WTC11 (cell line): ENCODE results near the gene MT1F. TPM values are rescaled to one million over a fixed set of nuclear protein-coding genes. Genes with fewer than 3 reads are reported as not detected.

Source experiments
- ATAC-seq: fragments of 200-7000 bp; cut with Tn5 transposase; 2 replicates; pipeline ENCODE4 v1.10.0; 2021; ENCODE audit warnings: mild to moderate bottlenecking, moderate library complexity
- CTCF ChIA-PET: fragments of 300-600 bp; sonication (Branson Sonifier 250); formaldehyde crosslinking; loops from one replicate; lab custom pipeline; 2021; ENCODE audit warnings: antibody characterized with exemption; lab: Charles Lee
- POLR2A ChIA-PET: fragments of 350-600 bp; sonication (Branson Sonifier 250); formaldehyde crosslinking; loops from one replicate; lab custom pipeline; 2021; ENCODE audit warnings: antibody characterized with exemption; lab: Charles Lee
- DNase-seq: peaks from one replicate; pipeline ENCODE4 v3.0.0; 2021; ENCODE audit warnings: low spot score
- H3K27ac Mint-ChIP-seq: 2 replicates; pipeline ENCODE4 v1.8.0; 2021; ENCODE audit warnings: mixed read lengths
- H3K27me3 Mint-ChIP-seq: 2 replicates; pipeline ENCODE4 v1.8.0; 2021; ENCODE audit warnings: low read depth, mild to moderate bottlenecking, moderate library complexity, mixed read lengths
- H3K36me3 Mint-ChIP-seq: 2 replicates; pipeline ENCODE4 v1.8.0; 2021; ENCODE audit warnings: mixed read lengths
- H3K4me1 Mint-ChIP-seq: 2 replicates; pipeline ENCODE4 v1.8.0; 2022; ENCODE audit warnings: mixed read lengths
- H3K4me3 Mint-ChIP-seq: 2 replicates; pipeline ENCODE4 v1.8.0; 2021; ENCODE audit warnings: mild to moderate bottlenecking, moderate library complexity, mixed read lengths
- H3K9me3 Mint-ChIP-seq: 2 replicates; pipeline ENCODE4 v1.8.0; 2021; ENCODE audit warnings: mixed read lengths
- CREB1 ChIP-seq: sonication (generic); formaldehyde crosslinking; IDR thresholded peaks from 2 replicates; pipeline ENCODE4 v1.8.0; 2023; ENCODE audit warnings: mild to moderate bottlenecking, missing genetic modification reagents
- ELF4 ChIP-seq: sonication (generic); formaldehyde crosslinking; IDR thresholded peaks from 2 replicates; pipeline ENCODE4 v1.8.1; 2022; ENCODE audit warnings: low read depth, mild to moderate bottlenecking, moderate library complexity, missing genetic modification reagents
- EMX1 ChIP-seq: fragments of 250-450 bp; sonication (Bioruptor Pico); IDR thresholded peaks from 2 replicates; pipeline ENCODE4 v1.8.0; 2021; ENCODE audit warnings: mild to moderate bottlenecking
- ESRRA ChIP-seq: sonication (generic); formaldehyde crosslinking; IDR thresholded peaks from 2 replicates; pipeline ENCODE4 v1.8.1; 2022; ENCODE audit warnings: mild to moderate bottlenecking, missing genetic modification reagents, borderline replicate concordance
- FOXJ3 ChIP-seq: sonication (generic); formaldehyde crosslinking; IDR thresholded peaks from 2 replicates; pipeline ENCODE4 v1.9.0; 2021; ENCODE audit warnings: missing genetic modification reagents, mild to moderate bottlenecking, borderline replicate concordance
- HMGA2 ChIP-seq: fragments of 250-450 bp; sonication (Bioruptor Pico); IDR thresholded peaks from 2 replicates; pipeline ENCODE4 v1.4.0; 2021; ENCODE audit warnings: mild to moderate bottlenecking, moderate library complexity
- MYBL2 ChIP-seq: sonication (generic); formaldehyde crosslinking; IDR thresholded peaks from 2 replicates; pipeline ENCODE4 v1.8.1; 2023; ENCODE audit warnings: mild to moderate bottlenecking, moderate library complexity, missing genetic modification reagents
- RELA ChIP-seq: sonication (generic); formaldehyde crosslinking; IDR thresholded peaks from 2 replicates; pipeline ENCODE4 v1.8.1; 2022; ENCODE audit warnings: missing genetic modification reagents, mild to moderate bottlenecking, borderline replicate concordance
- SP1 ChIP-seq: sonication (generic); formaldehyde crosslinking; conservative IDR thresholded peaks from 2 replicates; pipeline ENCODE4 v1.8.1; 2022; ENCODE audit warnings: missing genetic modification reagents
- TCF7 ChIP-seq: sonication (generic); formaldehyde crosslinking; IDR thresholded peaks from 2 replicates; pipeline ENCODE4 v1.8.0; 2022; ENCODE audit warnings: mild to moderate bottlenecking, low read depth, missing genetic modification reagents, moderate library complexity
- TP53 ChIP-seq: sonication (generic); formaldehyde crosslinking; IDR thresholded peaks from 2 replicates; pipeline ENCODE4 v1.8.1; 2023; ENCODE audit warnings: mild to moderate bottlenecking, missing genetic modification reagents
- ZNF416 ChIP-seq: fragments of 250-450 bp; sonication (Bioruptor Pico); IDR thresholded peaks from 2 replicates; pipeline ENCODE4 v1.9.0; 2021; ENCODE audit warnings: mild to moderate bottlenecking, inconsistent platforms
- ZNF671 ChIP-seq: fragments of 250-450 bp; sonication (Bioruptor Pico); IDR thresholded peaks from 2 replicates; pipeline ENCODE4 v1.8.0; 2021; ENCODE audit warnings: mild to moderate bottlenecking
- total RNA-seq: library from RNA; stranded (reverse); gene quantifications from 3 replicates; pipeline ENCODE4 v1.2.3, GENCODE V29; 2021
- TF ChIP-seq, protein P1 (sequence below): sonication (generic); formaldehyde crosslinking; IDR thresholded peaks from 2 replicates; pipeline ENCODE4 v1.8.0; 2022; ENCODE audit warnings: missing genetic modification reagents
- TF ChIP-seq, protein P2 (sequence below): fragments of 250-450 bp; sonication (Bioruptor Pico); IDR thresholded peaks from 2 replicates; pipeline ENCODE4 v1.9.0; 2021; ENCODE audit warnings: mild to moderate bottlenecking
- TF ChIP-seq, protein P3 (sequence below): sonication (generic); formaldehyde crosslinking; IDR thresholded peaks from 2 replicates; pipeline ENCODE4 v1.8.0; 2022; ENCODE audit warnings: mild to moderate bottlenecking, missing genetic modification reagents
- TF ChIP-seq, protein P4 (sequence below): sonication (generic); formaldehyde crosslinking; IDR thresholded peaks from 2 replicates; pipeline ENCODE4 v1.8.0; 2022; ENCODE audit warnings: mild to moderate bottlenecking, missing genetic modification reagents
- TF ChIP-seq, protein P5 (sequence below): sonication (generic); formaldehyde crosslinking; IDR thresholded peaks from 2 replicates; pipeline ENCODE4 v1.8.1; 2022; ENCODE audit warnings: low read depth, mild to moderate bottlenecking, moderate library complexity, missing genetic modification reagents, borderline replicate concordance

MT1F gene
- total RNA-seq, 1 experiment from 2014 or later, result 58.2 TPM

DNA sequence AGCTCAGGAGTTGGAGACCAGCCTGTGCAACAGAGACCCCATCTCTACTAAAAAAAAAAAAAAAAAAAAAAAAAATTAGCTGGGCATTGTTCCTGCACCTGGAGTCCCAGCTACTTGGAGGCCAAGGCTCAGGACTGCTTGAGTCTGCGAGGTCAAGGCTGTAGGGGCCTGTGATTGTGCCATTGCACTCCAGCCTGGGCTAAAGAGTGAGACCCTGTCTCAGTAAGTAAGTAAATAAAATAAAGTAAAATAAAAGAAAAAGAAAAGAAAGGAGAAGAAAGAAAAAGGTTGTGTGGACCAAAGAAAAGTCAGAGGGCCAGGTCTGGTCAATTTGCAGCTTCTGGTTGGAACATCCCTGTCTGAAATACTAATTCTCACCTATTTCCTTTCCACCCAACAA is 42.9 kb downstream of the MT1F start (continued):
- TF ChIP-seq CREB1 (CRISPR knock-in tag), result no peak
- no peak for TF ChIP-seq ZNF416 (CRISPR knock-in tag)
- TF ChIP-seq, protein P1, sequence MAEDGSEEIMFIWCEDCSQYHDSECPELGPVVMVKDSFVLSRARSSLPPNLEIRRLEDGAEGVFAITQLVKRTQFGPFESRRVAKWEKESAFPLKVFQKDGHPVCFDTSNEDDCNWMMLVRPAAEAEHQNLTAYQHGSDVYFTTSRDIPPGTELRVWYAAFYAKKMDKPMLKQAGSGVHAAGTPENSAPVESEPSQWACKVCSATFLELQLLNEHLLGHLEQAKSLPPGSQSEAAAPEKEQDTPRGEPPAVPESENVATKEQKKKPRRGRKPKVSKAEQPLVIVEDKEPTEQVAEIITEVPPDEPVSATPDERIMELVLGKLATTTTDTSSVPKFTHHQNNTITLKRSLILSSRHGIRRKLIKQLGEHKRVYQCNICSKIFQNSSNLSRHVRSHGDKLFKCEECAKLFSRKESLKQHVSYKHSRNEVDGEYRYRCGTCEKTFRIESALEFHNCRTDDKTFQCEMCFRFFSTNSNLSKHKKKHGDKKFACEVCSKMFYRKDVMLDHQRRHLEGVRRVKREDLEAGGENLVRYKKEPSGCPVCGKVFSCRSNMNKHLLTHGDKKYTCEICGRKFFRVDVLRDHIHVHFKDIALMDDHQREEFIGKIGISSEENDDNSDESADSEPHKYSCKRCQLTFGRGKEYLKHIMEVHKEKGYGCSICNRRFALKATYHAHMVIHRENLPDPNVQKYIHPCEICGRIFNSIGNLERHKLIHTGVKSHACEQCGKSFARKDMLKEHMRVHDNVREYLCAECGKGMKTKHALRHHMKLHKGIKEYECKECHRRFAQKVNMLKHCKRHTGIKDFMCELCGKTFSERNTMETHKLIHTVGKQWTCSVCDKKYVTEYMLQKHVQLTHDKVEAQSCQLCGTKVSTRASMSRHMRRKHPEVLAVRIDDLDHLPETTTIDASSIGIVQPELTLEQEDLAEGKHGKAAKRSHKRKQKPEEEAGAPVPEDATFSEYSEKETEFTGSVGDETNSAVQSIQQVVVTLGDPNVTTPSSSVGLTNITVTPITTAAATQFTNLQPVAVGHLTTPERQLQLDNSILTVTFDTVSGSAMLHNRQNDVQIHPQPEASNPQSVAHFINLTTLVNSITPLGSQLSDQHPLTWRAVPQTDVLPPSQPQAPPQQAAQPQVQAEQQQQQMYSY (CRISPR knock-in tag), result no peak
- TF ChIP-seq ESRRA (CRISPR knock-in tag), result no peak
- TF ChIP-seq, protein P2, sequence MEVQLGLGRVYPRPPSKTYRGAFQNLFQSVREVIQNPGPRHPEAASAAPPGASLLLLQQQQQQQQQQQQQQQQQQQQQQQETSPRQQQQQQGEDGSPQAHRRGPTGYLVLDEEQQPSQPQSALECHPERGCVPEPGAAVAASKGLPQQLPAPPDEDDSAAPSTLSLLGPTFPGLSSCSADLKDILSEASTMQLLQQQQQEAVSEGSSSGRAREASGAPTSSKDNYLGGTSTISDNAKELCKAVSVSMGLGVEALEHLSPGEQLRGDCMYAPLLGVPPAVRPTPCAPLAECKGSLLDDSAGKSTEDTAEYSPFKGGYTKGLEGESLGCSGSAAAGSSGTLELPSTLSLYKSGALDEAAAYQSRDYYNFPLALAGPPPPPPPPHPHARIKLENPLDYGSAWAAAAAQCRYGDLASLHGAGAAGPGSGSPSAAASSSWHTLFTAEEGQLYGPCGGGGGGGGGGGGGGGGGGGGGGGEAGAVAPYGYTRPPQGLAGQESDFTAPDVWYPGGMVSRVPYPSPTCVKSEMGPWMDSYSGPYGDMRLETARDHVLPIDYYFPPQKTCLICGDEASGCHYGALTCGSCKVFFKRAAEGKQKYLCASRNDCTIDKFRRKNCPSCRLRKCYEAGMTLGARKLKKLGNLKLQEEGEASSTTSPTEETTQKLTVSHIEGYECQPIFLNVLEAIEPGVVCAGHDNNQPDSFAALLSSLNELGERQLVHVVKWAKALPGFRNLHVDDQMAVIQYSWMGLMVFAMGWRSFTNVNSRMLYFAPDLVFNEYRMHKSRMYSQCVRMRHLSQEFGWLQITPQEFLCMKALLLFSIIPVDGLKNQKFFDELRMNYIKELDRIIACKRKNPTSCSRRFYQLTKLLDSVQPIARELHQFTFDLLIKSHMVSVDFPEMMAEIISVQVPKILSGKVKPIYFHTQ (CRISPR knock-in tag), result no peak
- TF ChIP-seq TP53 (CRISPR knock-in tag), result no peak

DNA sequence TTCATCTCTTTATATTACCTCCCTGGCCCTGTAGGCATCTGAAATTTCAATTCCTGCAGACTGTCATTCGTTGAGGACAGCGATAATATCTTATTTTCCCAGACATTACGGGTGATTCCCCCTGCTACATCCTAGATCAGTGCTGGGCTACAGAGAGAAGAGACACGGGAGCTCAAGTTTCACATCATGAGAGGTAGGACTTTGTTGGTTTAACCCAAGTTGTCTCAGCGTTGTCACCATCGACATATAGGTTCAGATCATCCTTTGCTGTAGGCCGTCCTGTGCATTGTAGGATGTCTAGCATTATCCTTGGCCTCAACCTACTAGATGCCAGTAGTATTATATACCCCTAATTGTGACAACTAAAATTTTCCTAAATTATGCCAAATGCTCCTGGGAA is 43.8 kb downstream of the MT1F start:
- DNase-seq (no peak), ATAC-seq (peak; percentile 55; the same call in 1 of the 2 replicates)
- peaks cover 5% of the 10 kb centered on the region; the same call in 1 of the 2 replicates for H3K36me3 Mint-ChIP-seq
- ChIA-PET POLR2A (interaction anchor here (1.1 to 2.3 kb wide), 6 partner anchors 19 to 250 kb away, joined by 3 to 10 read pairs (median 4); partner anchors contain the start of genes MT1E, MT1X, MT2A and NUDT21), CTCF (interaction anchor here (0.7 to 3.3 kb wide), 47 partner anchors 9 to 232 kb away, joined by 3 to 46 read pairs (median 7); partner anchors contain the start of genes MT1E, MT1F, MT1G and MT1H)
- H3K27ac Mint-ChIP-seq, result no peak overlapping the region
- H3K9me3 Mint-ChIP-seq, result peaks cover 11% of the 10 kb centered on the region
- H3K4me1 Mint-ChIP-seq, result peaks cover 17% of the 10 kb centered on the region
- no peak overlapping the region for H3K4me3 Mint-ChIP-seq
- TF ChIP-seq, protein P2 (CRISPR knock-in tag), result no peak
- TF ChIP-seq RELA (CRISPR knock-in tag) (no peak), ELF4 (no peak), EMX1 (CRISPR knock-in tag) (no peak), FOXJ3 (CRISPR knock-in tag) (no peak), MYBL2 (CRISPR knock-in tag) (no peak), TCF7 (CRISPR knock-in tag) (no peak), HMGA2 (CRISPR knock-in tag) (no peak), ZNF671 (CRISPR knock-in tag) (no peak), SP1 (no peak)
- TF ChIP-seq, protein P3, sequence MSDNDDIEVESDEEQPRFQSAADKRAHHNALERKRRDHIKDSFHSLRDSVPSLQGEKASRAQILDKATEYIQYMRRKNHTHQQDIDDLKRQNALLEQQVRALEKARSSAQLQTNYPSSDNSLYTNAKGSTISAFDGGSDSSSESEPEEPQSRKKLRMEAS (CRISPR knock-in tag), result no peak
- TF ChIP-seq, protein P4, sequence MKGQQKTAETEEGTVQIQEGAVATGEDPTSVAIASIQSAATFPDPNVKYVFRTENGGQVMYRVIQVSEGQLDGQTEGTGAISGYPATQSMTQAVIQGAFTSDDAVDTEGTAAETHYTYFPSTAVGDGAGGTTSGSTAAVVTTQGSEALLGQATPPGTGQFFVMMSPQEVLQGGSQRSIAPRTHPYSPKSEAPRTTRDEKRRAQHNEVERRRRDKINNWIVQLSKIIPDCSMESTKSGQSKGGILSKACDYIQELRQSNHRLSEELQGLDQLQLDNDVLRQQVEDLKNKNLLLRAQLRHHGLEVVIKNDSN, result no peak
- TF ChIP-seq, protein P5, sequence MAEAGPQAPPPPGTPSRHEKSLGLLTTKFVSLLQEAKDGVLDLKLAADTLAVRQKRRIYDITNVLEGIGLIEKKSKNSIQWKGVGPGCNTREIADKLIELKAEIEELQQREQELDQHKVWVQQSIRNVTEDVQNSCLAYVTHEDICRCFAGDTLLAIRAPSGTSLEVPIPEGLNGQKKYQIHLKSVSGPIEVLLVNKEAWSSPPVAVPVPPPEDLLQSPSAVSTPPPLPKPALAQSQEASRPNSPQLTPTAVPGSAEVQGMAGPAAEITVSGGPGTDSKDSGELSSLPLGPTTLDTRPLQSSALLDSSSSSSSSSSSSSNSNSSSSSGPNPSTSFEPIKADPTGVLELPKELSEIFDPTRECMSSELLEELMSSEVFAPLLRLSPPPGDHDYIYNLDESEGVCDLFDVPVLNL (CRISPR knock-in tag), result no peak
- peaks cover 2% of the 10 kb centered on the region for H3K27me3 Mint-ChIP-seq
